NOMO-1 (cell line): ENCODE results near the gene PDIA4.
"Not testable (repeated sequence)": the region's sequence is repeated elsewhere in the genome, so short reads cannot be mapped to it uniquely, and the experiment has no call there.

ENCODE experiments used
- DNase-seq, 2 experiments: peaks; one replicate each; lab custom pipeline; 2025; ENCODE audit not compliant: unreplicated experiment in 2 of 2; lab: John Stamatoyannopoulos, UW

Gene PDIA4

GRCh38 chr7:149028346-149029109 lies at the start of gene PDIA4:
TSS of gene PDIA4 (minus strand) at chr7:149028505. CDS start at chr7:149028408, 97 bp downstream.
- DNase-seq: peak; percentile 87 to 91

- DNase-seq: no peak
Measured at GRCh38 chr7:149077594-149077993, 49.3 kb upstream of the PDIA4 start.

GRCh38 chr7:149075286-149075685 lies 47.0 kb upstream of the PDIA4 start:
- DNase-seq: no peak

DNA sequence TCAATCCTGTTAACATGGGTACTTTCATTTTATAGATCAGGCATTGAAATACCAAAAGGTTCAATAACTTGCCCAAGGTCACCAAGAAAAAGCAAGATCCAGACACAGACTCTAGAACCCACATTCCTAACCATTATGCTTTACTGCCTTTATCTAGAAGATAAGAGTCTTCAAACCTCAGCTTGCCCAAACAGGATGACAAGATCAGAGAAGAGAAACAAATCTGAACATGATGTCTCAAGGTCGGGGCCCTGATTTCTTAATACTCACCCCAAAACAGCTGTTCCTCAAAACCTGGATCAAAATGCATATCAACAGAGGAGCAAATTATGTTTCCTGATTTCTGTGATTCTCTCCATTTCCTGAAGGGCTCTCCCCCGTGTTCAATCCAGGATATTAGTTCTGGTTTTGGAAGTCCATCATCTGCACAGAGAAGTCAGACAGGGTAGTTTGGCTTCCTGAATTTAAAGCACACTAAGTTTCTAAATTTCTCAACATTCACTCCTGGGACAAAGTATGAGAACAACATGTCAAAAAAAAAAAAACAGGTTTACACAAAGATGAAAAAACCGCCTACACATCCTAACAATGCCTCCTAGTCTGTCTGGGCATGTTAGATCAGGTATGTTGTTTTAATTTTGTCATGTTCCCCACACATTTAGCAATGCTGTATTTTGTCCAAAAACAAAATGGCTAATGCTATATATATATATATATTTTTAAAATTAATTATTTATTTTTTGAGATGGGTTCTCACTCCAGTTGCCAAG lies 46.0 kb upstream of the PDIA4 start:
- no peak for DNase-seq

DNA sequence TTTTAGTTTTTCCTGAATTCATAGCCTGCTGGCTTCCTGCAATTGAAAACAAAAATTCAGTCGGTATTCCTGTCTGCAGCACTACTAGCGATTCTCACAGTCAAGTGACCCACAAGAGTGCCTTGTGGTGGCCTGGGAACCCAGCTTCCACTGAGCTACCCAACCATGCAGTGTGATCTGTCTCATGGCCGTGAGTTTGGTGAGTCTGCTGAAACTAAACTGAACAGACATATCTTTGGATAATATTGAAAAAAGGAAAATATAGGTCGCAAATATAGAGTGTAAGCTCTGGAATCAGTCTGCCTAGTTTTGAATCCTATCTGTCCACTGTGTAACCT lies 44.1 kb upstream of the PDIA4 start:
- no peak for DNase-seq

GRCh38 chr7:149071641-149072437 lies 43.5 kb upstream of the PDIA4 start:
- no peak for DNase-seq

DNA sequence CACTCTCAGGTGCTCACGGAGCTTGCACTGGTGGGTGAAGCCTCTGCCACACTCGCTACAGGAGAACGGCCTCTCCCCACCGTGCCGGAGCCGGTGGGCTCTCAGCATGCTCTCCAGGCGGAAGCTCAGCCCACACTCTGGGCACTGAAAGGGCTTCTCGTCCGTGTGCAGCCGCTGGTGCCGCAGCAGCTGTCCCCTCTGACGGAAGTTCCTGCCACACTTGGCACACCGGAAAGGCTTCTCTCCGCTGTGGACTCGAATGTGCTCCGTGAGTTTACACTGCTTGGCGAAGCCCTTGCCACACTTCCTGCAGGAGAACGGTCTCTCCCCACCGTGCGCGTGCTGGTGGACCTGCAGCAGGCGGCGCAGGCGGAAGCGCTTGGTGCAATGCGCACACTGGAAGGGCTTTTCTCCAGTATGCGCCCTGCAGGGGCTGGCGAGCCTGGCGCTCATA lies 42.9 kb upstream of the PDIA4 start:
- DNase-seq: no peak

GRCh38 chr7:149070372-149071125 lies 42.2 kb upstream of the PDIA4 start:
- DNase-seq: no peak

DNA sequence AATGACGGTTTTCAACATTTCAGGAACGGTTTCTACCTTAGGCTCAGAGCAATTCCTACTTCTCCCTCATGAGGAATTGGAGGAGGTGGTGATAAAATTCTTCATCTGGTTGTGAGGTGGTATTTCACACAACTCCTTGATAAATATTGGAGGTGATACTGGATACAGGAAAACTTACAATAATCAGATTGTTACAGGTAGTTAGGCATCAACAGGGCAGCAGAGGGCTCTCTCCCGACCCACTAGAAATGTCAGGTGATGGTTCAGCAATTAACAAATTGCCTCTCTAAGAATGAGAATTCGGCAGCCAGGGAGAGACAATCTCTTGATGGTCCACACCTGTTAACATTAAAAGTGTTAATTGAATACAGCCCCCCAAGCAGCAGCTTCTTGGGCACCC lies 39.6 kb upstream of the PDIA4 start:
- DNase-seq: no peak

DNA sequence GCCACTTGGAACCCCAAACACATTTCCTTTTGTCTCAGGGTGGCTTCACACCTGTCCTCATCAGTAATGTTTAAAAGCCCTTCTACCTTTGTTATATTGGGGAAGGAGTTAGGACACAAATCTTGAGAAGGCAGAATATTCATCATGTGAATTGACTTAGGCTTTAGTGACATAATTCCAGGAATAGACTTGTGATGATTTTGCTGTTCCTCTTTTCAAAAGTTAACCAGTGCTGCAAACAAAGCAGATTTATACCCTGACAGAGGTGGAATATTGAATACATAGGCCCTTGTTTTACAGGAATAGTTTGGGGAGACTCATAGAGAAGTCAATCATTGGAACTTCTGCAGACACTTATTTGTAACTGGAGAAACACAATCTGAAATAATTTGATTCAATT lies 35.2 kb upstream of the PDIA4 start:
- no peak for DNase-seq

DNA sequence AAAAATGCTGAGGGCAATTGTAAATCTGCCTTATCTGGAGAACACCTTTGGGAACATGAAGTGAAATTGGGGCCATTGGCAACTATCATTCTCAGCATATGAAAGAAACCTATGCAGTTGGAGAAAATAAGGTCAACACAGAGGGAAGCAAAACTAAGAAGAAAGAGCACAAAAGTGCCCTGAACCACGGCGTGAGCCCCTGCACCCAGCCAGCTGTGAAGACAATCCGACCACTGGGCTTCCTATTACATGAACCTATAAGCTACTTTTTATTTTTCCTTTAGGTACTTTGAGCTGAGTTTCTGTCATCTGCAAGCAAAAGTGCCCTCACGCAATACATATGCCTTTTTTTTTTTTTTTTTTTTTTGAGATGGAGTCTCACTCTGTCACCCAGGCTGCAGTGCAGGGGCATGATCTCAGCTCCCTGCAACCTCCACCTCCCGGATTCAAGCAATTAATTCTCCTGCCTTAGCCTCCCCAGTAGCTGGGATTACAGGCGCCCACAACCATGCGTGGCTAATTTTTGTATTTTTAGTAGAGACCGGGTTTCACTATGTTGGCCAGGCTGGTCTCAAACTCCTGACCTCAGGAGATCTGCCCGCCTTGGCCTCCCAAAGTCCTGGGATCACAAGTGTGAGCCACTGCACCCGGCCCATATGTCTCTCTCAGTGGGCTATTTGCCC lies 34.1 kb upstream of the PDIA4 start:
- DNase-seq: not testable (repeated sequence)

DNA sequence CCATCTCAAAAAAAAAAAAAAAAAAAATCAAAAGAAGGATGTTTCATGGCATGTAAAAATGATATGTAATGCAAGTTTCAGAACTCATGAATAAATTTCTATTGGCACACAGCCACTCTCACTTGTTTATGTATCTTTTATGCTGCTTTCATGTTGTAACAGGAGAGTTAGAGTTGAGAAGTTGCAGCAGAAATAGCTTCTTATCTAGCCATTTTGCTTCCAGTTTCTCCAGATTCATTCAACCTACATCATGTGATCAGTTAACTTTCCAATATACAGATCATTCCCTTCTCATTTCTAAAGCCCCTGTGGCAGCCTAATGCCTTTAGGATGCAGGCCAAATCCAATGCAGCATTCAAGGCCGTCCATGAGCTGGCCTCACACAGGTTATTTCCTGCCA lies 31.9 kb upstream of the PDIA4 start:
- DNase-seq: no peak

DNA sequence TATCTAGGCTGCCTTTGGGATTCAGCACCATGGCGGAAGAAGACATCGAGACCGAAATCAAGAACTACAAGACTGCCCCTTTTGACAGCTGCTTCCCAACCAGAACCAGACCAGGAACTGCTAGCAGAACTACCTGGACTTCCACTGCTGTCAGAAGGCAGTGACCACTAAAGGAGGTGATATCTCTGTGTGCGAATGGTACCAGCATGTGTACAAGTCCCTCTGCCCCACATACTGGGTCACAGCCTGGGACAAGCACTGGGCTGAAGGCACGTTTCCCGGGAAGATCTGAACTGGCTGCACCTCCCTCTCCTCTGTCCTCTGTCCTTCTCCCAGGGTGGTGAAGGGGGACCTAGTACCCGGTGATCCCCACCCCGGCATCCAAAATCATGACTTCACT lies 25.6 kb upstream of the PDIA4 start:
- no peak for DNase-seq

- DNase-seq: no peak
Measured at GRCh38 chr7:149053384-149053783, 25.1 kb upstream of the PDIA4 start.

DNA sequence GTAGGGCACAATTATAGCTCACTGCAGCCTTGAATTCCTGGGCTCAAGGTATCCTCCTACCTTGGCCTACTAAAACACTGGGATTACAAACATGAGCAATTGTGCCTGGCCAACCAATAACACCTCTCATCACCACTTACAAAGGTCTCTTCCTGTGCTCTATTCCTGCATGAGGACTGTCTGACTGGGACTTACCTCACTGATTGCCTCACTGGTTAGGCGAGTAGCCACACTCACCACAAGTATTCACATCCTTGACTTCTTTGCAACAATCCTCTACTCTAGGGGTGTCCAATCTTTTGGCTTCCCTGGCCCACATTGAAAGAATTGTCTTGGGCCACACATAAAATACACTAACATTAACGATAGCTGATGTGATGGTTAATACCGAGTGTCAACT lies 22.6 kb upstream of the PDIA4 start:
- DNase-seq: no peak

- no peak for DNase-seq
Measured at GRCh38 chr7:149048805-149049204, 20.5 kb upstream of the PDIA4 start.

GRCh38 chr7:149046416-149046815 lies 18.1 kb upstream of the PDIA4 start:
- DNase-seq: no peak

DNA sequence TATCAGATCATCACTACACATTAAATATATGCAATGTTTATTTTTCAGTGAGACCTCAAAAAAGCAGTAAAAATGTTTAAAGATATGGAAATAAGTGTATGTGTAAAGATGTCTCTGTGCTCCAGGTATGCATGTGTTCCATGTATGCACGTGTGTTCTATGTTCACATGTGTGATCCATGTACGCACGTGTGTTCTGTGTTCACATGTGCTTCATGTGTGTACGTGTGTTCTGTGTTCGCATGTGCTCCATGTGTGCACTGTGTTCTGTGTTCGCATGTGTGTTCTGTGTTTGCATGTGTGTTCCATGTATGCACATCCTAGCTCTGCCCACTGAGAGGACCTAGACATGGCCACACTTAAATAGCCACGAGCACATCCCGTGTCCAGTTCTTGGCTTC lies 15.6 kb upstream of the PDIA4 start:
- no peak for DNase-seq

DNA sequence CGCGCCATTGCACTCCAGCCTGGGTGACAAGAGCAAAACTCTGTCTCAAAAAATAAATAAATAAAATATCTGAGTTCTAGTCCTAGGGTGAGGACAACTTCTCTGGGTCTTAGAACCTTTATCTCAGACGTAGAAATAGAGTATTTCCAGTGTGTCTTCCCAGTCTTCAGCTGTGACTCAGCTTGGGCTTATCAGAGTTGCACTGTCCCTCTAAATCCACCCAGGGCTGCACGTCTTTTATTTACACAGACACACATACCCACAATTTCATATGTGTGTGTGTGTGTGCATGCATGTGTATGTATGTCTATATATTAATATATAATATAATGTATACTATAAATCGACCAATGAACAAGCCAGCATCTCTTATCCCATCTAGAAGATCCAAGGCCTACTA lies 13.0 kb upstream of the PDIA4 start:
- DNase-seq: no peak

GRCh38 chr7:149038641-149039040 lies 10.3 kb upstream of the PDIA4 start:
- not testable (repeated sequence) for DNase-seq
